Fibroblast of pulmonary artery (primary cell): ENCODE data around the gene KCNMA1.

Source experiments
- DNase-seq: peaks from one replicate; pipeline ENCODE4 v3.0.0-alpha.2; 2010; ENCODE audit warnings: low read depth
- H3K4me3 ChIP-seq: replicated peaks from 2 replicates; pipeline ENCODE4 v1.5.1; 2011; ENCODE audit warnings: low read depth, mild to moderate bottlenecking, control low read depth, low read length, moderate library complexity
- TF ChIP-seq, protein P1 (sequence below): IDR thresholded peaks from 2 replicates; pipeline ENCODE4 v1.5.1; 2011; ENCODE audit warnings: mild to moderate bottlenecking, control low read depth, low read length, inconsistent platforms; ENCODE audit errors: missing control alignments

KCNMA1 gene

GRCh38 chr10:77081481-77081891 is 556.1 kb downstream of the KCNMA1 start:
- TF ChIP-seq, protein P1, sequence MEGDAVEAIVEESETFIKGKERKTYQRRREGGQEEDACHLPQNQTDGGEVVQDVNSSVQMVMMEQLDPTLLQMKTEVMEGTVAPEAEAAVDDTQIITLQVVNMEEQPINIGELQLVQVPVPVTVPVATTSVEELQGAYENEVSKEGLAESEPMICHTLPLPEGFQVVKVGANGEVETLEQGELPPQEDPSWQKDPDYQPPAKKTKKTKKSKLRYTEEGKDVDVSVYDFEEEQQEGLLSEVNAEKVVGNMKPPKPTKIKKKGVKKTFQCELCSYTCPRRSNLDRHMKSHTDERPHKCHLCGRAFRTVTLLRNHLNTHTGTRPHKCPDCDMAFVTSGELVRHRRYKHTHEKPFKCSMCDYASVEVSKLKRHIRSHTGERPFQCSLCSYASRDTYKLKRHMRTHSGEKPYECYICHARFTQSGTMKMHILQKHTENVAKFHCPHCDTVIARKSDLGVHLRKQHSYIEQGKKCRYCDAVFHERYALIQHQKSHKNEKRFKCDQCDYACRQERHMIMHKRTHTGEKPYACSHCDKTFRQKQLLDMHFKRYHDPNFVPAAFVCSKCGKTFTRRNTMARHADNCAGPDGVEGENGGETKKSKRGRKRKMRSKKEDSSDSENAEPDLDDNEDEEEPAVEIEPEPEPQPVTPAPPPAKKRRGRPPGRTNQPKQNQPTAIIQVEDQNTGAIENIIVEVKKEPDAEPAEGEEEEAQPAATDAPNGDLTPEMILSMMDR: no peak
- no peak for DNase-seq
- no peak overlapping the region for H3K4me3 ChIP-seq

DNA sequence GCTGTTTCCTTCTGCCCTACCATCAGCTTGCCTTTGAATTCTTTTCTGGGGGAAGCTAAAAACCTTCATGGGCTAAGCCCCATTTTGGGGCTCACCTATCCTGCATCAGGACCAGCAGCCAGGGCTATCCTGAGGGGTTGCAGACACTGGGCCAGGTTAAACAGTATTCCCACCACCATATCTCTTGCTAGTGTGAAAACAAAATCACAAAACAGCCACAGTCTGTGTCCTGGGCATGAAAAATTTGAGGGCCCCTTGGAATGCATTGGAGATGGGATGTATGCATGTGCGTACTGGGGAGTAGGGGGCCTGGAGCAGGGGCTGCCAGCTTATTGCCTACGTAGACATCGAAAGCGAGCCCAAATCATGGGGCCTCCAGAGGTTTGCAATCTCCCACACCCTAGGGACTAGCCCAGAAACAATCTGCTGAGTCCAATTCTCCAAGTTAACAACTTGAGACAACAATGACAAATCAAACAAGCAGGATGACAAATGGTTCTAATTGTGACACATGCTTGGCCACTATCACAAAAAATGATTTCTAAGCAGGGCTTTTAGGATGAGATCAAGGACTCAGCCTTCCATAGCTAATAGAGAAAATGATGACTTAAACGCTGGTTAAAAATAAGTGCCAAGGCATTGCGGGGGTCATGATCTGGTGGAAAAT is 557.1 kb downstream of the KCNMA1 start:
- H3K4me3 ChIP-seq: no peak overlapping the region
- no peak for DNase-seq
- TF ChIP-seq, protein P1: no peak

DNA sequence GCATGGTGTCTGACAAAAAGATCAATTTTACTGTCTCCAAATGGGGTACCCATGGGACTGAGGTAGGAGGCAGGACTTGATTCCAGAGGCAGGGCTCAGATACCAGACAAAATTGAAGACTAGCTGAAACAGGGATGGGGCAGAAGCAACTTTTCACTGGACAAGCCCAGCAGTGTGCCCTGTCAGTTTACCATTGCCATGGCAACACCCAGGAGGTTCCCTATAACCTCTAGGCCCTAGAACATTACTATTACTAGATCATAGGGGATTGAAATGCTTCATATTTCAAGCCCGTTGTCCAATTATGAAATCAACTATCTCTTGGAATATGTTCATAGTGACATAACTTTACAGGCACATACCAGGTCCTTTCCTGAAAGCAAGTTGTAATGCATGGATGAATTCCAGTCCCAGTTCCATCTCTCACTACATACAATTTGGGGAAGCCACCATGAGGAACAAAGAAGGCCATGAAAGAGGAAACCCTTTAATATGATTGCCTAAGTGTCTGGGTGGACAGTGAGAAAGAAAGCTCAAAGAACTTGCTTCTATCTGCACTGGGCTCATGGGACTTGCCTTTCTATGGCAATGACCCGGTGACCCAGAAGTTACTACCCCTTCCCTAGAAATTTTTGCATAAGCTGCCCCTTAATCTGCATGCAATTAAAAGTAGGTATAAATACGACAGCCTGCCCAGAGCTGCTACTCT is 557.9 kb downstream of the KCNMA1 start:
- no peak for DNase-seq
- TF ChIP-seq, protein P1: no peak
- H3K4me3 ChIP-seq: no peak overlapping the region

DNA sequence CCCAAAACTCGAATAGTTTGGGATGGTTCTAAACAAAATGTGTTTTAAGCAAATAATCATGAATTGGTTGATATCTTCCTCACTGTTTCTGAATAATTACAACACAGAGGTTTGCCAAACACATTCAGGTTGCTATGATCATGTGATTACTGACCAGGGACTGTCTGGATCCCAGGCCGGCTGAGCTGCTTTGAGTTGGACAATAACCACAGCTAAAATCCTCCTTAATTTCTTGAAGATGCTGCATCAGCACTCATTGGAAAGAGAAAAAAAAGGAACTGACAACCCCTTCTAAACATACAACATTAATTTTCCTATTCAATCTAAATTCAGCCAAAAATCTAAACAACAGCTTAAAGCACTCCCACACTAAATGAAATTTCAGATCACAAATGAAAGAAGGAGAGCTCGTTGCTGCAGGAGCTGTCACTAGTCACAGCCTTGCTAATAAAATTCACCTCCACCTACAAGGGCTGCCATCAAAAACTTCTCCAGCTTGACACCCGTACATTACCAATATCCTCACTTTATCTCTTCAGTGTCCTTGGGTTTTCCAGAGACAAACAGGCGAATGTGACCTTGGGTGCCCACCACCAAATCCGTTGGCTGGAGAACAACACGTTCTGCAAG is 560.2 kb downstream of the KCNMA1 start:
- no peak overlapping the region for H3K4me3 ChIP-seq
- TF ChIP-seq, protein P1: no peak
- no peak for DNase-seq

GRCh38 chr10:77075926-77076325 is 561.7 kb downstream of the KCNMA1 start:
- no peak for DNase-seq
- no peak overlapping the region for H3K4me3 ChIP-seq
- TF ChIP-seq, protein P1: no peak

DNA sequence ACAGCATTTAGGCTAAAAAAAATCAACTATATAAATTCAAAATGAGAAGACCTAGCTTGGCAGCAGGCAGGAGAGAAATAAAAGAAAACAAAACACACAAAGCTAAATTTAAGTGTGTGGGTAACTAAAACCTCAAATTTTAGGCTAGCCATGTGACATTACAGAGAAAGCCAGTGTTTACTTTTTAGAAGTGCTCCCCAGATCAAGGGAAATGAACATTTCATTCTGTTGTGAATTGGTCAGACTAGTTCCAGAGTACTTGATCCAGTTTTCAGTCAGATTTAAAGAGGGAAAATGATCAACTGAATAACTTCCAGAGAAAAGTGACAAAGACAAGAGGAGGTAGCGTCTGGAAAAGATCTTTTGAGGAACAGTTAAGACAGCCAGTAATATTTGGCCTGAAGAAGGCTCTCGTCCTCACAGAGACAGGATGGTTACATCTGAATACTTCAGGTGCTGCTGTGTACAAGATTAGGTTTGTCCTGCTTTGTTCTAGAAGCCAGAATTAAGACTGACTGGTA is 563.4 kb downstream of the KCNMA1 start:
- DNase-seq: no peak
- H3K4me3 ChIP-seq: no peak overlapping the region
- TF ChIP-seq, protein P1: no peak

DNA sequence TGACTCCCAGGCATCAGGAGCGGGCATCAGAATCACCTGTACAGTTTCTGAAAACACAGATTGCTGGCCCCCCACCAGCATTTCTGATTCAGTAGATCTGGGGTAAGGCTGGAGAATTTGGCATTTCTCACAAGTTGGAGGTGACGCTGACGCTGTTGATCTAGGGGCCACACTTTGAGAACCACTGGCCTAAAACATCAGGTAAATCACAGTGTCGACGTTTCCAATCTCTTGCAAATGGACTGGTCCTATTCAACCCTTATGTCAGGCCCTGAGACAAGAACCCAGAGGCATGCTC is 564.0 kb downstream of the KCNMA1 start:
- no peak for DNase-seq
- TF ChIP-seq, protein P1: no peak

More for the DNA sequence above, 564.0 kb downstream of the KCNMA1 start:
- H3K4me3 ChIP-seq: no peak overlapping the region
